PC-9 (cell line): ENCODE measurements around the gene DLG2.

ENCODE experiments used
- EZH2 ChIP-seq: fragments of 200-600 bp; sonication (generic); IDR thresholded peaks from 2 replicates; pipeline ENCODE4 v1.8.0; 2017; ENCODE audit warnings: antibody characterized with exemption, low read depth
- TF ChIP-seq, protein P1 (sequence below): fragments of 200-600 bp; sonication (generic); conservative IDR thresholded peaks from 2 replicates; pipeline ENCODE4 v1.6.1; 2017; ENCODE audit warnings: mixed run types, antibody characterized with exemption, mild to moderate bottlenecking, moderate library complexity

DNA sequence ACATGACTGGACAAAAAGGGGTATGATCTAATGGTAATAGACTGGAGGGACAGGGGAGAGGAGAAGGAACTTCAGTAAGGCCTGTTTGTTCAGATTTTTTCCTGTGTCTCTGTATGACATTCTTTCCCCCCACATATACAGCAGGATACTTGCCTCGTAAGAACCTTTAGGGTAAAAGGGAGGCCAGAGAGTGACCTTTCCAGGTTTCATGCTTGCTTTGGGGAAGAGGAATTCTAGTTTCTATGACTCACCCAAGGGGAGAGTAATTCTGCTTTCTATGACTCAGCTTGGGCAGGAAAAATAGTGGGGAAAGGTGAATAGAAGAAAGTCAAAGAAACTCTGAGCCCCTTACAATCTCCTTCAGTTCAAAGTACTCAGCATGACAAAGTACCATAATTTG, 457.0 kb downstream of the DLG2 start:
- TF ChIP-seq, protein P1, sequence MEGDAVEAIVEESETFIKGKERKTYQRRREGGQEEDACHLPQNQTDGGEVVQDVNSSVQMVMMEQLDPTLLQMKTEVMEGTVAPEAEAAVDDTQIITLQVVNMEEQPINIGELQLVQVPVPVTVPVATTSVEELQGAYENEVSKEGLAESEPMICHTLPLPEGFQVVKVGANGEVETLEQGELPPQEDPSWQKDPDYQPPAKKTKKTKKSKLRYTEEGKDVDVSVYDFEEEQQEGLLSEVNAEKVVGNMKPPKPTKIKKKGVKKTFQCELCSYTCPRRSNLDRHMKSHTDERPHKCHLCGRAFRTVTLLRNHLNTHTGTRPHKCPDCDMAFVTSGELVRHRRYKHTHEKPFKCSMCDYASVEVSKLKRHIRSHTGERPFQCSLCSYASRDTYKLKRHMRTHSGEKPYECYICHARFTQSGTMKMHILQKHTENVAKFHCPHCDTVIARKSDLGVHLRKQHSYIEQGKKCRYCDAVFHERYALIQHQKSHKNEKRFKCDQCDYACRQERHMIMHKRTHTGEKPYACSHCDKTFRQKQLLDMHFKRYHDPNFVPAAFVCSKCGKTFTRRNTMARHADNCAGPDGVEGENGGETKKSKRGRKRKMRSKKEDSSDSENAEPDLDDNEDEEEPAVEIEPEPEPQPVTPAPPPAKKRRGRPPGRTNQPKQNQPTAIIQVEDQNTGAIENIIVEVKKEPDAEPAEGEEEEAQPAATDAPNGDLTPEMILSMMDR, result no peak
- TF ChIP-seq EZH2, result no peak
